NCI-H2227 treated with DMSO at 0.1 percent for 48 hours (cell line): ENCODE measurements around the gene SUPT20H.
A peak's percentile ranks its signal among the peaks of the same experiment; 100 is the strongest.

Source experiments
- DNase-seq: peaks from one replicate; lab custom pipeline; 2025; lab: John Stamatoyannopoulos, UW

Gene SUPT20H

GRCh38 chr13:36999054-36999714 is 60.3 kb downstream of the SUPT20H start, which contains the start of gene ALG5:
ALG5 (minus strand) TSS chr13:36999340; CDS start chr13:36999300, 40 bp downstream.
- peak; percentile 67 for DNase-seq

- no peak for DNase-seq
Measured at GRCh38 chr13:36998624-36999041, 60.9 kb downstream of the SUPT20H start.

- no peak for DNase-seq
Measured at GRCh38 chr13:36997716-36998427, 61.6 kb downstream of the SUPT20H start.

DNA sequence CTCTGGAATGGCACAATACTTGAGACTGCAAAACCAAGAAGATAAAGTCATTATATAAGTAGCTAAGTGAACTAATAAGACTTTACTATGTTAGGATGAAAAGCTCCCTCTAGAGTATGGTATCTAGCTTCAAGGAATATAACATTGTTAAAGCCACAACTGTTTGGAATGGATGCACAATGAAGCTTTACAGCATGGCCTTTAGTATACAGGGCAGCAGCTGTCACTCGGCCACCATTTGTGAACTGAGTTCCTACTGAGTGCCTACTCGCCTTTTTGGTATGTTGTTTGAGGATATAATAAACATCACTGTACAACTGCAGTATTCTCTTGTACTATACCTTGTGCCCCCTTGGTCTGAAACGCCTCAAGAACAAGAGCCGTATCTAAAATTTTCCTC is 67.1 kb downstream of the SUPT20H start:
- DNase-seq, result no peak

DNA sequence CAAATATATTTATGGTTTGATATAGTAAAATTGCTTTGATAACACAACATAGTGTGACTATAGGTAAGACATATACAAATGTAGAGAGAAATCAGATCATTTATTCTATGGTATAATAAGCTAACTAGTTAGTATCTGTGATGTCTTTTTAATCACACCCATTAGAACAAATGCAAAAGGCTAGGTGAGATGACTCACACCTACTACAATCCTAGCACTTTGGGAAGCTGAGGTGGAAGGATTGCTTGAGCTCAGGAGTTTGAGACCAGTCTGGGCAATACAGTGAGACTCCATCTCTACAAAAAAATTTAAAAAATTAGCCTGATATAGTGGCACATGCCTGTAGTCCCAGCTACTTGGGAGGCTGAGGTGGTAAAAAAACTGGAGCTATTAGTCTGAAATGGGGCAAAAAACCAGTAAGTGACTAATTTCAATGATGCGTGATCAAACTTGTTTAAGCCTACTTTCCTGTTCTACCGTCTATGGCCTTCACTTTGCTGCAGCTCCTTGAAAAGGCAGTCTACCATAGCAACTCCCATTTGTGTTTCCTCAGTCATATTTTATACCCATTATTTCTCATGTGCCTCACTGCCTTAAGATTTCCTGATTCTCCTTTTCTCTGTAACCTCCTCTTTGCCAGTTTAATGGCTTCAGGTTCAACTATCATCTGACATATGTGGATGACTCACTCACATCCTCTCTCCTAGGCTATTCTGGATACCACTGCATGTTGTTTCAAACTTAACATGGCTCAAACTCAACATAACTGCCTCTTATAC is 72.8 kb downstream of the SUPT20H start:
- no peak for DNase-seq

- DNase-seq, result peak; percentile 14
Measured at GRCh38 chr13:36981156-36981743, 78.2 kb downstream of the SUPT20H start.

DNA sequence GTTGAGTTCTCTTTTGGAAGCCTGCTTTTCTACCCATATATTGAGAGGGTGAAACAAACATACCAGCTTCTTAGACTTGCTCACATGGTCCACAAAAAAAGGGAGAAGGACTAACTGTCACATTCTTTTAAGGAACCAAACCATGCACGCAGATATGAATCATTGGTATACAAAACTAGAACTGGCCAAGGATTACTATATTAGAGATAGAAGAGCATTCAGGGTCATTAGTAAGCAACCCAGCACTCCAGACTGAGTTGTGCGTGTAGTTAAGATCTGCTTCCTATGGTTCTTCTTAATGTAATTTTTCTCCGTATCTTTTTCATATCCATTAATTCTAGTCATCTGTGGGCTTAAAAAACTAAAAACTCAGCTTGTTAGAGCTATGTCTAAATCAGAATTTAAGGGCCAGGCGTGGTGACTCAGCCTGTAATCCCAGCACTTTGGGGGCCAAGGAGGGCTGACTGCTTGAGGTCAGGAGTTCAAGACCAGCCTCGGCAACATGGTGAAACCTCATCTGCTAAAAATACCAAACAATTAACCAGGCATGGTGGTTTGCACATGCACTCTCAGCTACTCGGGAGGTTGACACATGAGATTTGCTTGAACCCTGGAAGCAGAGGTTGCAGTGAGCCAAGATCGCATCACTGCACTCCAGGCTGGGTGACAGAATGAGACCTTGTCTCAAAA is 80.0 kb downstream of the SUPT20H start:
- DNase-seq, result no peak

DNA sequence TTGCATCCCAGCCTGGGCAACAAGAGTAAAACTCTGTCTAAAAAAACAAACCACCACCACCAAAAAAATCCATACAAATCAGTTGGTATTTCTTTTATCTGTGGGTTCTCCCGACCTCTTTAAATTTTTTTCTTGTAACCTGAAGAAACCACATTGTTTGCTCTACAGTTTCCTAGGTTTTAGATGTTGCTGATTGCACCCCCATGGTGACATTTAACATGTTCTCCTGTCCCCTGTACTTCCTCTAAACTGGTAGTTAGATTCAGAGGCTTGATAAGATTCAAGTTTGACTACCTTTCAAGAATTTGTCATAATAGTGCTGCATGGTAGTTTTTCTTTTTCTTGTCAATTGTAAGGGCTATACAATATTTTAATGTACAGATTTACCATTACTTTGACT is 84.3 kb downstream of the SUPT20H start:
- DNase-seq, result no peak

- no peak for DNase-seq
Measured at GRCh38 chr13:36973621-36974295, 85.7 kb downstream of the SUPT20H start.

DNA sequence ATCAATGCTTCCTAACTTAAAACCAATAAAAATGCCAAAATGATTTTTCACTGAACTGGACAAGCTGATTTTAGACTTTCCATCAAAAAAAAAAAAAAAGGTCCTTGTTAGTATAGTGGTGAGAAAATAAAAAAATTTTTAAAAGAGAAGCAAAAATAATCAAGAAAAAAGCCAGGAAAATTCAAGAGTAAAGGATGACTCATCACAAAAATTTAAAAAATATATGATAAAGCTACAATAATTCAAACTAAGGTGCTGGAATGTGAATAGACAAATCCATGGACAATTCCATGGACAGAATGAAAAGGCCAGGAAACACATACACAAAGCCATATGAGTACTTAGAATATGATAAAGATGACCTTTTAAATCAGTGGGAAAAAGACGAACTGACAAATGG is 86.5 kb downstream of the SUPT20H start:
- DNase-seq, result no peak

GRCh38 chr13:36966404-36966803 is 93.1 kb downstream of the SUPT20H start:
- no peak for DNase-seq

GRCh38 chr13:36965767-36966166 is 93.7 kb downstream of the SUPT20H start:
- no peak for DNase-seq

- DNase-seq, result no peak
Measured at GRCh38 chr13:36959456-36960116, 99.9 kb downstream of the SUPT20H start.
